ENCODE measurements around the gene TRIM71.
"Not testable (repeated sequence)": the region's sequence is repeated elsewhere in the genome, so short reads cannot be mapped to it uniquely, and the experiment has no call there.

TRIM71 gene

GRCh38 chr3:32819551-32820348, 2.0 kb downstream of the TRIM71 start:
- no peak for FAIRE-seq

- FAIRE-seq = no peak
Observed at GRCh38 chr3:32820430-32820829, 2.6 kb downstream of the TRIM71 start.

- FAIRE-seq = no peak
Observed at GRCh38 chr3:32820971-32821685, 3.3 kb downstream of the TRIM71 start.

- FAIRE-seq = no peak
Observed at GRCh38 chr3:32821686-32822296, 4.0 kb downstream of the TRIM71 start.

GRCh38 chr3:32822609-32823498, 5.1 kb downstream of the TRIM71 start:
- no peak for FAIRE-seq

GRCh38 chr3:32823641-32824184, 5.9 kb downstream of the TRIM71 start:
- not testable (repeated sequence) for FAIRE-seq

- no peak for FAIRE-seq
Observed at GRCh38 chr3:32825601-32826375, 8.0 kb downstream of the TRIM71 start.

- FAIRE-seq = no peak
Observed at GRCh38 chr3:32831062-32831461, 13.3 kb downstream of the TRIM71 start.

- no peak for FAIRE-seq
Observed at GRCh38 chr3:32831791-32832190, 14.0 kb downstream of the TRIM71 start.

- no peak for FAIRE-seq
Observed at GRCh38 chr3:32832193-32832592, 14.4 kb downstream of the TRIM71 start.

- no peak for FAIRE-seq
Observed at GRCh38 chr3:32835049-32835371, 17.2 kb downstream of the TRIM71 start.

GRCh38 chr3:32835961-32836360, 18.2 kb downstream of the TRIM71 start:
- FAIRE-seq = no peak

- FAIRE-seq = no peak
Observed at GRCh38 chr3:32836601-32837000, 18.8 kb downstream of the TRIM71 start.

- no peak for FAIRE-seq
Observed at GRCh38 chr3:32837366-32837765, 19.6 kb downstream of the TRIM71 start.

GRCh38 chr3:32837789-32838188, 20.0 kb downstream of the TRIM71 start:
- FAIRE-seq = no peak

GRCh38 chr3:32839714-32840085, 21.9 kb downstream of the TRIM71 start:
- FAIRE-seq = no peak

GRCh38 chr3:32840086-32840841, 22.5 kb downstream of the TRIM71 start:
- no peak for FAIRE-seq

- FAIRE-seq = no peak
Observed at GRCh38 chr3:32841341-32841740, 23.5 kb downstream of the TRIM71 start.

- FAIRE-seq = no peak
Observed at GRCh38 chr3:32841867-32842470, 24.2 kb downstream of the TRIM71 start.

- FAIRE-seq = no peak
Observed at GRCh38 chr3:32842531-32842931, 24.7 kb downstream of the TRIM71 start.

- no peak for FAIRE-seq
Observed at GRCh38 chr3:32842987-32843386, 25.2 kb downstream of the TRIM71 start.
